HG02763 (cell line): ENCODE data around the gene LRPPRC.
A peak's percentile ranks its signal among the peaks of the same experiment; 100 is the strongest.
"Not testable (repeated sequence)": the region's sequence is repeated elsewhere in the genome, so short reads cannot be mapped to it uniquely, and the experiment has no call there.

Experiments
- ATAC-seq: cut with Tn5 transposase; IDR thresholded peaks from one replicate; pipeline ENCODE4 v1.9.1; 2021; ENCODE audit warnings: mild to moderate bottlenecking, moderate library complexity; ENCODE audit not compliant: unreplicated experiment

The LRPPRC gene

GRCh38 chr2:43995733-43996533, at the start of gene LRPPRC:
TSS of gene LRPPRC (minus strand) at chr2:43995989. CDS start at chr2:43995947, 42 bp downstream.
- ATAC-seq = peak; percentile 94

- no peak for ATAC-seq
Measured at GRCh38 chr2:44045061-44045460, 49.3 kb upstream of the LRPPRC start.

- peak; percentile 98 for ATAC-seq
Measured at GRCh38 chr2:44044281-44044720, 48.5 kb upstream of the LRPPRC start.

DNA sequence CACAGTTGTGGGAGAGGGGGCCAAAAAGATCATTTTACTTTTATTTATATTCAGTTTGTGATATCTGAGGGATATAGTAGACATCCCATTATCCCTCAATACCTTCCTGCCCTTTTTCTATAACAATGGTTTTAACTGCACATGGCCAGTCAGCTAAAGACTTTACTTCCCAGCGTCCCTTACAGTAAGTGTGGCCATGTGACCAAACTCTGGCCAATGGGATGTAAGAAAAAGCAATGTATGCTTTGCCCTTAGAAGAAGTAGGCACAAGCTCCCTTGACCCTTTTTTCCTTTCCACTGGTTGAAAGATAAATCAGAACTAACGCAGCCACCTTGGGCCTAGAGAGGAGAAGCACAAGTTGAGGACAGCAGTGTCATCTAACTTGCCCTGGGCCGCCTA, 44.6 kb upstream of the LRPPRC start:
- no peak for ATAC-seq

DNA sequence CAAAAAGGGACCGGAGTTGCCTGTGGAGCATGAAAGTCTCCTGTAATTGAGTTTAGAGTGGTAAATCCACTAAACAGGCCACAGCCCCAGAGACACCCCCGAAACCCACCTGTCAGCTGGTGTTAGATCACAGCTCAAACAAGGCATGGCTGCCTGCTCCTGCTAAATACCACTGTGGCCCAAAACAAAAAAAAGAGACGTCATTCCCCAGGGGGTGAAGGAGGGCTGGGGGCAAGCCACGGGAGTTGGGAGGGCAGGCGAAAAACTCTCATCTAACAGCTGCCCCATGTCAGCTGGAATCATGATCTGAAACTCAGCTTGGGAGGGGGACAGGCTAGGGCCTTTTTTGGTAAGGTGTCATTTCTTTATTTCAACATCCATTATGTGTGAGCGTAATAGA, 42.5 kb upstream of the LRPPRC start:
- ATAC-seq = no peak

- no peak for ATAC-seq
Measured at GRCh38 chr2:44037221-44037620, 41.4 kb upstream of the LRPPRC start.

DNA sequence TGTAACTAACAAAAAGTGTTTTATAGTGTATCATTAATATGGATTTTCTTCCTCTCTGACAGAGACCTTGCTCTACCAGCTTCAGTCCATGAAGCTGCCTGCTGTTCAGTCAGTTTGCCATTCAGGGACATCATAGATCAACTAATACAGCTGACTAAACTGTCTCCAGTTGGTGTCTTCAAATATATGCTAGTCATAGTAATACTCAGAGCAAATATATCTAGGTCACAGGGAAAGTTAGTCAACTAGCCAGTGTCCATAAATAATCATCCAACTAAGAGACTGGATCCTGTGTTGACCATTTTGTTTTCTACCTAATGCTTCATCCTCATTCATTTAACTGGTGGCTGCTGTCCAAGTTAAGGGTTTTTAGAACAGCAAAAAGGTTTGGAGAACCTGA, 38.2 kb upstream of the LRPPRC start:
- no peak for ATAC-seq

DNA sequence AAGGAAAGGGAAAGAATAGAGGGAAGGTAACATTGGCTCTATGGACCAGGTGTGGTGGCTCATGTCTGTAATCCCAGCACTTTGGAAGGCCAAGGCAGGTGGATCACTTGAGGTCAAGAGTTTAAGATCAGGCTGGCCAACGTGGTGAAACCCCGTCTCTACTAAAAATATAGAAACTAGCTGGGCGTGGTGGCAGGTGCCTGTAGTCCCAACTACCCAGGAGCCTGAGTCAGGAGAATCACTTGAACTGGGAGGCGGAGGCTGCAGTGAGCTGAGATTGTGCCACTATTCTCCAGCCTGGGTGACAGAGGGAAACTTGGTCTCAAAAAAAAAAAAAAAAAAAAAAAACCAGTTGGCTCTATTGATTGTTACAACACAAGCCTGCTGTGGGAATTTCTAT, 31.3 kb upstream of the LRPPRC start:
- not testable (repeated sequence) for ATAC-seq

DNA sequence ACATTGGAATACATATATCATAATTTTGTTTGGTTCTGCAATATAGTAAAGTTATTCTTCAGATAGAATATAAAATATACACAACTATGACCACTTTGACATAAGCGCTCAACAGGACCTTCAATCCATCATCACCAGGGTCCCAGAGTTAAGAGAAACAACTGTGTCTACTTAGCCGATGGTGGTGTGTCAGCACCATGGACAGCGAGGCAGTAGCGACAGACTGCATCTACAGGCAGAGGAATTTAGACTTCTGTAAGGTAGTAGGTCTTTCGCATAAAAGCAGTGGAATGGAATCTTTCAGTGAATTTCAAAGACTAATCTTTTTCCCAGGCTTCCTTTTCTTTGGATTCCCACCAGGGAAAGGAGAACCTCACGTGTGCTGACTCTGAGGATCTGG, 20.5 kb upstream of the LRPPRC start:
- no peak for ATAC-seq

DNA sequence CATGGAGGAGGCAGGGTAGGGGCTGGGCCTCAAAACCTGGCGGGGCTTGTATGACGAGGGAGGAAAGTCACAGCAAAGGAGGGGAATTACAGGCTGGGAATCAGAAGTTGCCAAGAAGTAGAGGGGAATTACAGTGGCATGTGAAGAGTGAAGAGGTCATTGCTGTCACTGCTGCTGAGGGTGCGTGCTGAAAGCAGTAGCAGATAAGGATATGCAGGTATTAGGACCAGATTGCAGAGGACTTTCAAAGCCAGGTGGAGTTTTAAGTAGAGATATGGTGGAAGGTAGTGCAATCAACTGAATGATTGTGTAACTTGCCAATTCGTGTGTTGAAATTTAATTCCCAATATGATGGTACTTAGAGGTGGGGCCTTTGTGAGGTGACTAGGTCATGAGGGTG, 19.4 kb upstream of the LRPPRC start:
- no peak for ATAC-seq

DNA sequence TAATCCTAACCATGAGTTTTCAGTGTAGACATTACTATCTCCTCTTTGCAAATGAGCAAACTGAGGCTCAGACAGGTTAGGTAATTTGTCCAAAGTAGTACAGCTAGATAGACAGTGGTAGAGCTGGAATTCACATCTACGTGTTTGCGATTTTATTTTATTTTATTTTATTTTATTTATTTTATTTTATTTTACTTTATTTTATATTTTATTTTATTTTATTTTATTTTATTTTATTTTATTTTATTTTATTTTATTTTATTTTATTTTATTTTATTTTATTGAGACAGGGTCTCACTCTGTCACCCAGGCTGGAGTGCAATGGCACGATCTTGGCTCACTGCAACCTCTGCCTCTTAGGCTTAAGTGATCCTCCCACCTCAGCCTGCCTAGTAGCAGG, 17.4 kb upstream of the LRPPRC start:
- ATAC-seq = not testable (repeated sequence)

GRCh38 chr2:44010266-44010665, 14.5 kb upstream of the LRPPRC start:
- ATAC-seq = no peak

GRCh38 chr2:44009136-44009735, 13.4 kb upstream of the LRPPRC start:
- no peak for ATAC-seq

DNA sequence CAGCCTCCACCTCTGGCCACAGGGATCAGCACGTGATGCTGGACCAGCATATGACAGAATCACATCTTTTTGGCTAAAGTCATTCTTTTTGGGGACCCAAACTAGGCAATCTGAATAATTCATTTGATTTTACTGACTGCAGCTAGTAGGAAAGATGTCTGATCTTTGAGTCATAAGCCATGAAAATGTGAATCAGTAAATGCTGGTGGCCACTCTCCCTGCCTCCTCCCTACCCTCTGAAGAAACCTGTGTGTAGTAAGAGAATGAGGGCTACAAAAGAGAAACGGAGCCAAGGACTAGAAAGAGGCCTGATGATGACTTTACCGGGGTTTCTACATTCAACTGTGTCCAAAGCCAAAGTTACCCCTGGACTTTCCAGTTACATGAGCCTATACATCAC, 10.1 kb upstream of the LRPPRC start:
- no peak for ATAC-seq

- no peak for ATAC-seq
Measured at GRCh38 chr2:44004735-44005602, 9.2 kb upstream of the LRPPRC start.

DNA sequence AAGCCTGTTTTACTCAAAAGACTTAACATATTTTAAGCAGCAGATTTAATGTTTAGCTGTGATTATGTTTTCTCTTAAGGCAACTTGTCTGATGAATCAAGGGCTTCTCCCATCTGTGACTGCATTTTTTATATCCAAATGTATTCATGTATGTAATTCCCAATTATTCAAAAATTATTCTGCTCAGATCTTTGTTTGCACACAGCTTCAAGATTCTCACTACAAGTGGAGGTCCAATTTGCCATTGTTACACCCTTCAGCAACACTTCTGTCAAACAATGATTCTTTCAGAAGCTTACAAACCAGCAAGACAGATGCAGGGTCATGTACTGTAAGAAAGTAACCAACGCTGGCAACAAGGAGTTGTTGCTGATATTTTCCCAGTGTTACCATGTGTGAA, 5.9 kb upstream of the LRPPRC start:
- ATAC-seq = no peak

DNA sequence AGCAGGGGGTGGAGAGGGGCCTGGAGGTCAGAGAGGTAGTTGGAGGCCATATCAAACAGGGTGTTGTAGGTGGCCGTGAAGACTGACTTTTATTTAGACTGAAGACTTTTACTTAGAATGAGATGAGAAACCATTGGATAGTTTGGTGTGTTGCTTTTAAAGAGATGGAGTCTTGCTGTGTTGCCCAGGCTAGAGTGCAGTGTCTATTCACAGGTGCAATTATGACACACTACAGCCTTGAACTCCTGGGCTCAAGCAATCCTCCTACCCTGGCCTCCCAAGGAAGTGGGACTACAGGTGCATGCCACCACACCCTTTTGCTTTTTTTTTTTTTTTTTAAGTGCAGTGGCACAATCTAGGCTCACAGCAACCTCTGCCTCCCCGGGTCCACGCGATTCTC, 2.5 kb upstream of the LRPPRC start:
- ATAC-seq = no peak

- no peak for ATAC-seq
Measured at GRCh38 chr2:43993437-43993836, 2.4 kb downstream of the LRPPRC start.

- ATAC-seq = no peak
Measured at GRCh38 chr2:43989545-43989944, 6.2 kb downstream of the LRPPRC start.

- ATAC-seq = no peak
Measured at GRCh38 chr2:43986600-43986999, 9.2 kb downstream of the LRPPRC start.

DNA sequence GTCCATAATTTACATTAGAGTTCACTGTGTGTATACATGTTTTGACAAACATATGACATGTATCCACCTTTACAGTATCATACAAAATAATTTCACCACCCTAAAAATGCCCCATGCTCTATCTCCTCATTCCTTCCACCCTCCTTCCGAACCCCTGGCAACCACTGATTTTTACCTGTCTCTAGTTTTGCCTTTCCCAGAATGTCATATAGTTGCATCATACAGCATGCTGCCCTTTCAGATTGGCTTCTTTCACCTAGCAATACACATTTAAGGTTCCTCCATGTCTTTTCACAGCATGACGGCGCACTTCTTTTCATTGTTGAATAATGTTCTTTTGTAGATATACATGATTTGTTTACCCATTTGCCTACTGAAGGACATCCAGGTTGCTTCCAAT, 10.4 kb downstream of the LRPPRC start:
- ATAC-seq = no peak

GRCh38 chr2:43984533-43984932, 11.3 kb downstream of the LRPPRC start:
- ATAC-seq = no peak
